Type B pancreatic cell (in vitro differentiated cells): ENCODE data around the gene USH2A. TPM values are rescaled to one million over a fixed set of nuclear protein-coding genes. Genes with fewer than 3 reads are reported as not detected.
A peak's percentile ranks its signal among the peaks of the same experiment; 100 is the strongest.

Source experiments
- DNase-seq: peaks from one replicate; pipeline ENCODE4 v3.0.0; 2021; ENCODE audit warnings: mixed read lengths; ENCODE audit not compliant: unreplicated experiment; ENCODE audit errors: extremely low spot score
- H3K27ac Mint-ChIP-seq: 2 replicates; pipeline ENCODE4 v1.8.0; 2021; ENCODE audit warnings: mild to moderate bottlenecking, mixed read lengths
- H3K27me3 Mint-ChIP-seq: 2 replicates; pipeline ENCODE4 v1.8.0; 2021; ENCODE audit warnings: mixed read lengths
- H3K36me3 Mint-ChIP-seq: 2 replicates; pipeline ENCODE4 v1.8.0; 2021; ENCODE audit warnings: mixed read lengths
- H3K4me1 Mint-ChIP-seq: one replicate; pipeline ENCODE4 v1.8.0; 2021; ENCODE audit warnings: mixed read lengths; ENCODE audit not compliant: unreplicated experiment
- H3K4me3 Mint-ChIP-seq: 2 replicates; pipeline ENCODE4 v1.8.0; 2021; ENCODE audit warnings: mild to moderate bottlenecking, mixed read lengths
- H3K9me3 Mint-ChIP-seq: 2 replicates; pipeline ENCODE4 v1.8.0; 2021; ENCODE audit warnings: mixed read lengths
- total RNA-seq: library from RNA; stranded (reverse); gene quantifications from 2 replicates; pipeline ENCODE4 v1.2.1, GENCODE V29; 2021; ENCODE audit warnings: low replicate concordance
- TF ChIP-seq, protein P1 (sequence below): fragments of 200-600 bp; sonication (generic); conservative IDR thresholded peaks from 2 replicates; pipeline ENCODE4 v1.5.0; 2021; ENCODE audit warnings: antibody characterized with exemption, mild to moderate bottlenecking

Gene USH2A
- total RNA-seq, 1 donor from 2014 or later, result 0.22 TPM

DNA sequence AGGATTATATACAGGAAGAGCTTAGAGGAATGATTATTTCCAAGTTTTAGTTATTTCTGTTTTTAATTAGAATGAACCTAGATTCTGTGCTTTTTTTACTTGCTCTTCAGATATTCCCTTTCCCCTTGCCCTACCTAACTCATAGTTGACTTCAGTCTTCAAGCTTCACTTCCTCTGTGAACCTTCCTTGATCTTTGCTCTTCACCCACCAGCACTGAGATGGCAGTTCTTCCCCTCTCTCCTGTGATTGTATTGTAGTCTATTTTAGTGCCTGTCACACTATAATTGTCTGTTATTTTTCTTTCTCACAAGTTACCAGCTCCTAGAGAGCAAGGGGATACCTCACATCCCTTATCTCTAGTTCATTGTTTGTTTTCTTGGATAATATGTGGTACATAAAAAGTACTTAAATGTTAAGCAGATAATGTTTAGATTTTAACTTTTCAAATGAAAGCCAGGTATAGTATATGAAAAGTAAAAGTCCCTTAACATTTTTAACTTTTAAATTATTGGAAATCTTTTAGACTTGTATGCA lies 822.9 kb downstream of the USH2A start:
- no peak for DNase-seq
- H3K4me3 Mint-ChIP-seq, result peak overlapping the region; percentile 53
- no peaks in the 10 kb centered on the region for H3K9me3 Mint-ChIP-seq
- peaks cover 45% of the 10 kb centered on the region for H3K36me3 Mint-ChIP-seq
- peaks cover 15% of the 10 kb centered on the region for H3K4me1 Mint-ChIP-seq
- TF ChIP-seq, protein P1, sequence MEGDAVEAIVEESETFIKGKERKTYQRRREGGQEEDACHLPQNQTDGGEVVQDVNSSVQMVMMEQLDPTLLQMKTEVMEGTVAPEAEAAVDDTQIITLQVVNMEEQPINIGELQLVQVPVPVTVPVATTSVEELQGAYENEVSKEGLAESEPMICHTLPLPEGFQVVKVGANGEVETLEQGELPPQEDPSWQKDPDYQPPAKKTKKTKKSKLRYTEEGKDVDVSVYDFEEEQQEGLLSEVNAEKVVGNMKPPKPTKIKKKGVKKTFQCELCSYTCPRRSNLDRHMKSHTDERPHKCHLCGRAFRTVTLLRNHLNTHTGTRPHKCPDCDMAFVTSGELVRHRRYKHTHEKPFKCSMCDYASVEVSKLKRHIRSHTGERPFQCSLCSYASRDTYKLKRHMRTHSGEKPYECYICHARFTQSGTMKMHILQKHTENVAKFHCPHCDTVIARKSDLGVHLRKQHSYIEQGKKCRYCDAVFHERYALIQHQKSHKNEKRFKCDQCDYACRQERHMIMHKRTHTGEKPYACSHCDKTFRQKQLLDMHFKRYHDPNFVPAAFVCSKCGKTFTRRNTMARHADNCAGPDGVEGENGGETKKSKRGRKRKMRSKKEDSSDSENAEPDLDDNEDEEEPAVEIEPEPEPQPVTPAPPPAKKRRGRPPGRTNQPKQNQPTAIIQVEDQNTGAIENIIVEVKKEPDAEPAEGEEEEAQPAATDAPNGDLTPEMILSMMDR, result no peak
- no peaks in the 10 kb centered on the region for H3K27me3 Mint-ChIP-seq
- H3K27ac Mint-ChIP-seq, result peak overlapping the region; percentile 74

DNA sequence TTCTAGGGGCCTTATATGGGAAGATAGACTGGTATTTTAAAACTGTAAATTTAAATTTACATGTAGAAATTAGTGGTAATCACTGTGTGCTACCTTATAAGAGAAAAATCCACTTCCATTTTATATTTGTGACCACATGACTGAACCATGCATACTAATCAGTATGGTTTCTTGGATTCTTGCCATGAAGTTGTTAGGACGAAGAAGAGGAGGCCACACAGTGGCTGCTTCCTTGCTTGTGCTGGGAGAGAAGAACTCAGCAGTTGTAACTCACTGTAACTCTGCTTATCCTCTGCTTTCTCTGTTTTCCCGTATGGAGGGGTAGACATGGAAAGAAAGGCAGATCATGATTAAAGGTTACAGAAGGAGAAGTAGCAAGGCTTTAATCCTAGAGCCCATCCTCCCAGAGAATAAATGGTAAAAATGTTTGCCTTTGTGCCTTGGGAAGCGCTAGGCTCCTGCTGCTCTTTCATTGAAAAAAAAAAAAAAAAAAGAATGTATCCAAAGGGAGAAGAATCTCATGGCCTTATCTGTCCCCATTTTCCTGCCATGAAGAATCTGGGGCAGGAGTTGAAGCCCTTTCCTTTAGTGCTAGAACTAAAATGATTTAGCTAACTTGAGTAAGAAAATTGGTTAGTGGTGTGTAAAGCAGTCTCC lies 823.7 kb downstream of the USH2A start:
- Mint-ChIP-seq H3K9me3 (no peaks in the 10 kb centered on the region), H3K27me3 (no peaks in the 10 kb centered on the region), H3K4me1 (peaks cover 15% of the 10 kb centered on the region), H3K4me3 (no peak overlapping the region), H3K36me3 (peaks cover 47% of the 10 kb centered on the region), H3K27ac (peak overlapping the region; percentile 74)
- TF ChIP-seq, protein P1, result no peak
- DNase-seq, result no peak

DNA sequence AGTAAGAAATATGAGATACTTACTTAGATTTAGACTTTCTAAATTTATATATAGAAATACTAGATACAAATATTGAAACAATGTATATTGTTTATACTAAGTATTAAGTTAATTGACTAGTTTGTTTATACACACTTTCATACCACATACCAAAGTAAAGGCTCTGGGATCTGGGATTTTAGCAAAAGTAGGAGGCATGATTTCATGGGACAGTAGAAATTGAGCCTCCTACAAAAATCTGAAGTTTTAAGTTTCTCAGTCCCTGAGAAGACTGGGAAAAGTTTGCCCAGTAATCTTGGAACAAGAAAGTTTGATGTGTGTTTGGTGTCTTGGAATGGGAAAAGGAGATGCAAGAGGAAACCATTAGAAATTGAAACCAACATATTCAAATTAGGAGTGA lies 825.3 kb downstream of the USH2A start:
- TF ChIP-seq, protein P1, result no peak
- no peaks in the 10 kb centered on the region for H3K9me3 Mint-ChIP-seq
- H3K27ac Mint-ChIP-seq, result no peak overlapping the region

DNA sequence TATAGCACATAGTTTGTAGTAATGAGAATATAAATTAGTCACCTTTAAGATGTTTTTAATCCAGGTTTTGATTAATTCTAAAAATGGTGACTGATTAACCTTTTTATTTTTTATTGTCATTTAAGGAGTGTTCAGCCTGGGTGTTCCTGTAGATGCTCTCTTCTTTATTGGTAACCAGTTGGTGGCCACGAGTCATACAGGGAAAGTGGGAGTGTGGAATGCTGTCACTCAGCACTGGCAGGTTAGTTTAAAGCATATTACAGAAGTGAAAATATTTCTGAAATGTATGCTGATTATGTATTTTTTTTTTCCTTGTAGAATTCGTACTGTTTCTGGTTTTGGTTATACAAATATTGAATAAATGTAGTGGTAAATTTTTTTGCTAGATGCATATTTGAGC lies 828.0 kb downstream of the USH2A start:
- Mint-ChIP-seq H3K4me1 (peaks cover 27% of the 10 kb centered on the region), H3K36me3 (peaks cover 54% of the 10 kb centered on the region), H3K27me3 (no peaks in the 10 kb centered on the region), H3K27ac (peak overlapping the region; percentile 91), H3K4me3 (peak overlapping the region; percentile 56), H3K9me3 (peaks cover 6% of the 10 kb centered on the region)
- TF ChIP-seq, protein P1, result no peak
- DNase-seq, result no peak

More for the DNA sequence above, 825.3 kb downstream of the USH2A start:
- Mint-ChIP-seq H3K36me3 (peaks cover 41% of the 10 kb centered on the region), H3K4me3 (no peak overlapping the region), H3K4me1 (peaks cover 16% of the 10 kb centered on the region), H3K27me3 (no peaks in the 10 kb centered on the region)
- no peak for DNase-seq

DNA sequence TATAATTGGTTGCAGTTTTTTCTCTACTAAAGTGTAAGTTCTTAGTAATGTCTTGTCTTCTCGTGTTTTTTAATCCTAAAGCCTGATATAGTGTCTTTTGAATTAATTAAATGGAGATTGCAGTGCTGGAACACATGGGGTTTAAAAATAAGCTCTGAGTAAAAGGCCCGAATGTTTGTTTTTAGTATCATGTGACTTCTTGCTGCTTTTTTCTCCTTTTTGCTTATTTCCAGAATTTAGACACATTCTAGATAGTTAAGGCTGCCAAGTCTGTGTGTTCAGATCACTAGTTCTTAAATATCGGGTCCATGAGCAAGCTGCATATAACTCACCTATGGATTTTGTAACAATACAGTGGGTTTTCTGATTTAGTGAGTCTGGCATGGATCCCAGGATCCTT lies 828.6 kb downstream of the USH2A start:
- TF ChIP-seq, protein P1, result no peak
- DNase-seq, result no peak
- Mint-ChIP-seq H3K4me1 (peaks cover 23% of the 10 kb centered on the region), H3K36me3 (peaks cover 54% of the 10 kb centered on the region), H3K4me3 (no peak overlapping the region), H3K9me3 (peaks cover 6% of the 10 kb centered on the region), H3K27ac (peak overlapping the region; percentile 91), H3K27me3 (no peaks in the 10 kb centered on the region)
